GM03348 (cell line): Measurements from ENCODE around the gene BCL2L11.

Experiments
- DNase-seq: peaks from one replicate; pipeline ENCODE4 v3.0.0; 2012; ENCODE audit warnings: low spot score

The BCL2L11 gene

DNA sequence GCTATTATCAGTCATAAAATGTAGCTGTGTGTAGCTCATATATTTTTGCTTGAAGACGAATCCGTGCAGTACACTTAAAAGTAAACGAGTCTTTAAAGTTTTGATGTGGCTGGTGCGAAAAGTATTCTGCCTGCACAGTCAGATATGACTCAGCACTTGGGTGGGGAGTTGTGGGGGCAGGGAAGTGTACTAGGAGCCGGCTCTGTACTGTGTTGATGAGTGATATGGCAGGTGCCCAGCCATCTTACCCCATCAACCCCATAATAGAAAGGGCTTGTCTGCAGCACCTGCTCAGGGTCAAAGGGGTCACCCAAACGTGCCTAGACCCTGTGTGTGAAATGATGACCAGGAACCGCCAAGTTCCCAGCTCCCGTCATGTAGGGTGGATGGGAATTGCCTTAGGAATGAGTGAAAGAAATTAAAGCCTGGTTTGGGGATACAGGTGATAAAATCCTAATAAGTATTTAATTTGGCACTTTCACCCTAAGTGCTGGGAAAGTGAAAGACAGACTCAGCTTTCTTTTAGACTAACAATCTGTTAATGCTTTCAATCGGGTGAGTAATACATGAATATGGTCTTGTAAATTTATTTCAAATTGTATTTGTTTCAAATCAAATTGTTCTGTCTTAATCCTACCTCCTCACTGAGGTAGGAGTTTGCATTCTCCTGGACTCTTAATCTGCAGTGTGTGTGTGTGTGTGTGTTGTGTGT is 48.0 kb downstream of the BCL2L11 start:
- peak; percentile 86 for DNase-seq

DNA sequence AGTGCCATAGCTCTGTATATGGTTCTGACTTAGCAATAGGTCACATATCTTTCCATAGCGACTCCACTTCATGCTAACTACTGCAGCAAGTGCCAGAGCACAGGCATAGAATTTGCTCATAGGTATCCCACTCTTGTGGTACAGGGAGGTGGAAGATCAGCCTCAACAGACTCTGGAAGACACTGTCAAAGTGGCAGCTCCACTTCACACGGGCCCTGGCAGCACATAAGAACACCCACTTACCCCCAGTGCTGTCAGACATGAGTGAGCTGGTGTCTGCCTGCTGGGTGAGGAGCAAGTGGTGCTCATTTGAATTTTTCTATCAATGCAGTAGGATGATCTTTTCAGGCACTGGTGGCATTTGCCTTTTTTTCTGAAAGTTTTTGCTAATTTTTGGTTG is 48.6 kb downstream of the BCL2L11 start:
- no peak for DNase-seq

GRCh38 chr2:111169924-111170323 is 49.2 kb downstream of the BCL2L11 start:
- no peak for DNase-seq

- no peak for DNase-seq
Measured at GRCh38 chr2:111171337-111171930, 50.7 kb downstream of the BCL2L11 start.

DNA sequence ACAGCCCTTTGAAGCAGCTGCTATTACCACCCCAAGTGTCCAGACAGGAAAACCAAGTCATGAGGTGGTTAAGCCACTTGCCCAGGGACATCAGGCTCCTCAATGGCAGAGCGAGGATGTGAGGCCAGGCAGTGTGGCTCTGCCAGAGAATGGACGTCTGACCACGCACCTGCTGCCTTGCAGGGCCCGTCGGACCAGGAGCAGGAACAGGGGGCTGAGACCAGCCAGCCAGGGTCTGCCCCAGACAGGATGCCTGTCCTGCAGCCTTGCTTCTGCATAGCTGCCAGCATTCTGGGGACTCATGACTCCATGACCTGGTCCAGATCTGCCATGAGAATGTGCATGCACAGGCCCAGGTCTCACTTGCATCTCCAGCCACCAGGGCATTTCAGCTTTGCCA is 52.0 kb downstream of the BCL2L11 start:
- DNase-seq: no peak

- DNase-seq: no peak
Measured at GRCh38 chr2:111173338-111173737, 52.6 kb downstream of the BCL2L11 start.

DNA sequence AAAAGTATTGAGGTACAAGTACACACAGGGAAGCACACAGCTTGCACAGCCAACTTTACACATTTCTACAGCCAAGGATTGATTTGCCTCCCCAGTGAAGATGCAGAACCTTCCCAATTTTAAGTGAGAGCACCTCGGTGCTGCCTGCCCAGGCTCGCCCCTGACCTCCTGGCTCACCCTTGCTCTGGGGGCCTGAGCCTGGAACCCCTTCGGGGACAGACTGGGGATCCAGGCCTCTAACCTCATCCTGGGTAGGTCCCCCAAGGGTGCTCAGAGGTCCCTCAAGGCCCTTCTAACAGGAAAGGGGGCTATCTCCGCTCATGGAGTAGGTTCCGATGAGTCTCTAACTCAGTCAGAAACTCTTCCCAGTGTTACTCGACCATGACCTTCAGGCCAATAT is 53.1 kb downstream of the BCL2L11 start:
- no peak for DNase-seq

DNA sequence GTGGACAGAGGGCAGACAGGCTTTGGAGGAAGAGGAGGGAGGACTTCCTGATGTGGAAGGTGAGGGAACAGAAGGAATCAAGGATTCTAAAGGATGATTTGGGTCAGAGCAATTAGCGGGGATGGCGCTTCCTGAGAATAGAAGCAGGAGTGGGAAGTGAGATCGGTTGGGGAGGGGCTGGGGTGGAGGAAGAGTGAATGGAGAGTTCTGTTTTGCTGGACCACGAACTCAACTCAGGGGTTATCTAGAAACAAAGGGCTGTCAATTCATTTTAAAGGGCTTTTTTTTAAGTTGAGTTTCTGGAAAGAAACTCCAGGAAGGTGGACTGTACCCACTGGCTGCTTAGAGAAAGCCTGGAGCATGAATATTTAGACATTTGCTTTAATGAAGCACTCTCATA is 54.9 kb downstream of the BCL2L11 start:
- no peak for DNase-seq

DNA sequence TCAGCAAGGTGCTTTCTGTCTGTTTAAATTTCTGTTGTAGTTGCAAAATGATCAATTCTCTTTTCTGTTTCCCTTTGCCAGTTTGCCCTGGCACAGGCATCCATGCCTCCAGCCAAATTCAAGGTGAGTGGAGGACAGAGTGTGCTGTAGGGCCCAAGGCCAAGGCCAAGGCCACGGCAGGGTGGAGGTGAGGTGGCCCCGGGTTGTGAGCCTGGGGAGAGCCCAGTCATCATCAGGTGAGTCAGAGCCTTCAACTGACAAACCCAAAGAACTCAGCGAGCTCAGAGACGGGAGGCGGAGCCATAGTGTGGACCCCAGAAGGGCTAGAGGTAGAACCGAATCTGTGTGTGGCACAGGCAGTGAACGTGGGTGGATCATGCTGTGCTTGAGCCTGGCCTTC is 55.7 kb downstream of the BCL2L11 start:
- no peak for DNase-seq

DNA sequence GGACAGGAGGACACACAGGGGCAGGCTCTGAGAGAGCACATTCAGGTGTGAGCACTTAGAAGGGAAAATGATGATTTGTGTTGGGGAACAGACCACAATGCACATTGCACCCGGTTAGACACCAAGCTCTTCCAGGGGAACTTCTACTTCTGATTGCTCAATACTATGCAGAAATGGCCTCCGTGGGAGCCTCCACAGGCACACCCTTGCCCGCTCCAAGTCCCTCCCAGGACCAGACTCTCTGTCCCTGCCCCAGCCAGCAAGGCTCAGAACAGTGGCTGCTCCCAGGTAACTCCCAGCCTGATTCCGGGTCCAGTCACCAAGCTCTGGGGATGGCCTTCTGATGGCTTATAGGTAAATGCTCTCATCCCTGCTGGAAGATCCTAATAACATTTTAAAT is 56.2 kb downstream of the BCL2L11 start:
- no peak for DNase-seq

DNA sequence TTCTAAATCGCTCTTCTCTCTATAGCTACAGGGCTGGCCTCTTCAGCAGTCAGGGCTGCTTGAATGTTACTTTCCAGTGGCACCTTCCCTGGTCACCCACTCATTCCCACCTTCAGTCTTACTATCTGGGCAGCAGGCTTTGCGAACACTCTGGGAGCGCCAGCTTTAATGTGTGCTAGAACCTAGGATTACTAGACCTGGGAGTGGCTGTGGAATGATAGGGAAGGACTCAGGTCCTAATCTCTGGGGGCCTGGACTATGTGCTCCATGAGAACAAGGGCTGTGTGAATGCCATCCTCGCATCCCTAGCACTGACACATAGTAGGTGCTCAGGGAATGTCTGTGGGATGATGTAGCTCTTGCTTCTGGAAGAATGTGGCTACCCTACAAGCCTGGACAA is 57.6 kb downstream of the BCL2L11 start:
- DNase-seq: no peak

DNA sequence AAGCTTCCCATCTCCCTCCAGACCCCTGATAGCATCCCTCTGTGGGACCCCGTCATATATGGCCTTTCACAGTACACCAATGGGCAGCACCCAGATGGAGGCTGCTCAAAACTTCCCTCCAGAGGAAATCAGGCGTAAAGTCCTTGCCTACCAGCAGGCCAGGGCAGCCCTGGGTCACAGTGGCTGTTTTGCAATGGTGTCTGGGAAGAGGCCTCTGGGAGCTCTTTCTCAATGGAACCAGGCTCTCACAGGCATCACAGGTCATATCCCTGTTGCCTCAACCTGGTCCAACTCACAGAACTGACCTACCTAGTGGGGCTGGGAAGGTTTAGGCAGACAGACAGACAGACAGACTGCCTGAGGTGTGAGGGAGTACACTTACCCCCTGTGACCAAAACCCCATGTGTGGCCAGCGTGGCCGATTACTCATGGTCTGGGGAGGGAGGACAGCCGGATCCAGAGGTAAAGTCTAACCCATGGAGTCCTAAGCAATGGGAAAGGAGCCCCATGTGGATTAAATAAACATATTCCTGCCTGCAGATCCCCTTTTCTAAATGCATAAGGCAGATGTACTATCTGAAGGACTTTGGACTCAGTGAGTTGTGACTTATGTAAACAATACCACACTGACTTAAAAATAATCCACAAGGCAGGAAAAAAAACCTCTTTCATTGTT is 58.2 kb downstream of the BCL2L11 start:
- no peak for DNase-seq

GRCh38 chr2:111182121-111182520 is 61.4 kb downstream of the BCL2L11 start:
- no peak for DNase-seq

DNA sequence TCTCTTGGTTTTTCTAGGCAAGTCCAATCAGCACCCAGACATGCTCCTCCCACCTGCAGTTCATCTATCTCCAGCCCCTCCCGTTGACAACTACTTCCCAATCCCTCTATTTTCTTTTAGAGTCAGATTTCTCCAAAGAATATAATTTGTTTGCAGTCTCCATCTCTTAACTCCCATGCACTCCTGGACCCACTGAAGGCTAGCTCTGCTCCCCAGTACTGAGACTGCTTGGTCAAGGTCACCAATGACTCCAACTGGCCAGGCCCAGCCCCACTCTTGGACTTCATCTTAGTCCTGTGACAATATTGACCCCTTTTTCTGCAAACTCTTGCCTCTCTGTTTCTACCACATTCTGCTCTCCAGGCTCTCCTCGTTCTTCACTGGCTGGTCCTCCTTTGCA is 62.0 kb downstream of the BCL2L11 start:
- no peak for DNase-seq

GRCh38 chr2:111184725-111185310 is 64.1 kb downstream of the BCL2L11 start:
- no peak for DNase-seq

GRCh38 chr2:111185361-111186022 is 64.8 kb downstream of the BCL2L11 start:
- DNase-seq: no peak

GRCh38 chr2:111186121-111186715 is 65.5 kb downstream of the BCL2L11 start:
- DNase-seq: no peak

- DNase-seq: no peak
Measured at GRCh38 chr2:111186933-111187332, 66.2 kb downstream of the BCL2L11 start.

DNA sequence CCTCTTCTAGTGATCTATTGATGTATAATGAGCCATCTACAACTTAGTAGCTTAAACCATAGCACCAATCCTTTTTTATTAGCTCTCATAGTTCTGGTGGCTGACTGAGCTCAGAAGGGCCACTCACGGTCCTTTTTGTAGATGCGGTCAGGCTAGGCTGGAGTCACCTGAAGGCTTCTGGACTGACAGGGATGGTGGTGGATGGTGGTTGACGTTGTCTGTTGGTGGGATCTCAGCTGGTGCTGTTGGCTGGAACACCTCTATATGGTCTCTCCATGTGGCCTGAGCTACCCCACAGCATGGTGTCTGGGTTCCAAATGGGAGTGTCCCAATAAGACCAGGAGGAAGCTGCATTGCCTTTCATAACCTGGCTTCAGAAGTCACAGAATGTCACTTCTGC is 68.0 kb downstream of the BCL2L11 start:
- no peak for DNase-seq

DNA sequence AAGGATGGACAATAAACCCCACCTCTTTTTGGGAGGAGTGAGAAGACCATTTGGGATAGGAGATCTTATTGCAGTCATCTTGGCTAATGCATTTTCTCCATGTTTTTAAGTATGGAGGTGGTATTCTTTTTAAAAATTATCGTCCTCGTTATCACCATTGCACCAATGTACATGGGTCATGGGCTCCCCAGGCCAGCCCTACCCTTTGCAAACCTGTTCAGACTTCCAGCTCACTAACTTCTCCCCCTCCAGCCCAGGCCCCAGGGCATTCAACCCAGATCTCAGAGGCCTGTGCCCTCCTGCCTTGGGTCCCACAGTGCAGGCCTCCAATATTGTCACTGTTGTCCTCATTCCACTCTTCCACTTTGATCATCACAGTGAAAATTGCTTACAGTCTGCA is 68.4 kb downstream of the BCL2L11 start:
- DNase-seq: no peak

DNA sequence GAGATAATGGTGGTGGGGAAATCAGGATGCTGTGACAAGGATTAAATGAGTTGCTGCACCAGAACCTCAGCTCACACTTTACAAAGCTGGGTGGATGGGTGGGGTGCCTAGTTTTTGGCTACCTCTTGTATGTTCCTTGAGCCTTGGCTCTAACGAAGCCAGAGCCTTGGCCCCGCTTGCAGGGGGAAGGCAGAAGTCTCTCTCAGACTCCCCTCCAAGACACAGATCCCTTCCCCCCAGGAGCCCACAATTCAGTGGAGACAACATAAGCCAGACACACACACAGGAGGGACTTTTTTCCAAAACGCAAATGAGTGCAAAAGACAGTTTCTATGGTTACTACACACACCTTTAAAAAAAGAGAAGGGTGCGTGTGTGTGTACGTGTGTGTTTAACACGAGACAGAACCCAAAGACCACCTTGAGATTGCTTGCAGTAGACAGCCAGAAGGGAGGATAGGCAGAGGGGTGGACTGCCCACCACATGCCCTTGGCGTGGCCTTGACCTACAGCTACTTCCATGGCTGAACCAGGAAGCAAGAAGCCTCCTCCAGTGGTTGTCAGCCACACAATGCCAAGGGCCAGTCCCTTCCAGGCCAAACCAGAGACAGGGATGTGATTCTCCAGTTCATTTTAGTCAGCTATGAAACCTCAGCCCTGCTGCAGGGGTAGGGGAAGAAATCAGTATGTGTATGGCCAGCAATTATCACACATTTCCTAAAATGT is 70.3 kb downstream of the BCL2L11 start:
- no peak for DNase-seq

DNA sequence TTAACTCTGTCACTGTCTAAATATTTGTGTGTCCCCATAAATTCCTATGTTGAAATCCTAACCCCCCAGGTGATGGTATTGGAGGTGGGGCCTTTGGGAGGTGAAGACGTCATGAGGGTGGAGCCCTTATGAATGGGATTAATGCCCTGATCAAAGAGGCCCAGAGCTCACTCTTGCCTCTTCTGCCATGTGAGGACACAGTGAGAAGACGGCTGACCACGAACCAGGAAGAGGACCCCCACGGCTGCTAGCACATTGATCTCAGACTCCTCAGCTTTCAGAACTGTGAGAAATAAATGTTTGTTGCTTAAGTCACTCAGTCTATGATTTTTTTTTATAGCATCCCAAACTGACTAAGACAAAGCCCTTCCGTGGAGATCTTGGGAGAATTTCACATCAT is 71.2 kb downstream of the BCL2L11 start:
- DNase-seq: no peak
